Inferior parietal cortex (tissue), 1 donor: Measurements from ENCODE around the gene SFT2D1.
"Not testable (repeated sequence)": the region's sequence is repeated elsewhere in the genome, so short reads cannot be mapped to it uniquely, and the experiment has no call there.

Experiments used
- DNase-seq: peaks from one replicate; pipeline ENCODE4 v3.0.0-alpha.2; 2016; ENCODE audit errors: extremely low spot score

Gene SFT2D1

DNA sequence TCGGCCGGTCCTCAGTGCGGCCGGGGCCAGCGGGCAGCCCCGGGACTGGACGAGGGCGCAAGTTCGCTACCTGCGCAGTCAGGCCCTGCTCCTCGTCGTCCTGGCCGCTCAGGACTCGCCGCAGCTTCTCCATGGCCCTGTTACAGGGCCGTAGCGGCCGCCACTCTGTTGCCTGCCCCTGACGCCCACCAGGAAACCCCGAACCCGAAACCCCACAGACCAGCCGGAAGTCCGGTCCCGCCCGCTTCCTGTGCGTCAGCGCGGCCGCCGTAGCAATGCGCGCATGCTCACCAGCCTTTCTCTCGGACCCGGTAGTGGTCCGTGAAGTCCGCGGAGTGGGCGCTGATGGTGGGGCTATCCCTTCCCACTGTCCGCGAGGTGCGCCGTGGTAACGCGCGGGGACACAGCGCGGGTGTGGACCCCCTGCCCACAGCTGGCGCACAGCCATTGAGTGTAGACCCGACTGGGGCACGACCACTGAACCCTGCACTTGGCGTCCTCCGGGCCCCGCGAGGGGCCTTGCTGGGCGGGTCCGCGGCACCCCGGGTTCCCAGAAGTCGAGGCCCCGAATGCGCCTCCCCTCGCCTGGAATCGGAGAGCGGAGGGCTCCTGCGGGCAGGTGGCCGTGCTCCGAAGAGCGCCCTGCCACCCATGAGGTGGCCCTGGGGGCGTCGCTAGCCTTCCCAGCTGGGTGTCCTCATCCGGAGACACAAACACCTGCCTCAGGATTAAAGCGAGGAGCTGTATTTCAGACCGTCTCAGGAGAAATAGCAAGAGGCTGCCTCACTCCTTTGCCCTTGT is at the start of gene SFT2D1:
Gene SFT2D1 (minus strand): TSS at position 197 of the 801 bp plus-strand sequence. CDS start 64 bp downstream, at position 133.
- peak; percentile 78 for DNase-seq

DNA sequence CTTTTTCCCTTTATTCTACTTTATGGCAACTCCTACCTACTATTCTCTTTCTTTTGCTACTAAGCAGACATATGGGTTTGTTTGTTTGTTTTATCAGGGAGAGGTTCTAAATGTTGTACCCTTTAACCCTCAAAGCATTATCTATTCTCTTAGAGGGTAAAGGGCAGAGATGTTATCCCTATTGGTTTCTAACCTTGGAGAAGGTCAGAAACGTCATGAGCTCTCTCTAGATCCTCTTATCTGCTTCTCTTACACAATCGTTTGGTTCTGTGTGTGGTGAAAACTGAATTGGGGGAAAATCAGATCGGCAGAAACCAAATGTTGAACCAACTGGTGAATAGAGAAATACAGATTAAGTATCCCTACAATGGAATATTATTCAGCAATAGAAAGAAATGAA is 46.8 kb upstream of the SFT2D1 start:
- no peak for DNase-seq

DNA sequence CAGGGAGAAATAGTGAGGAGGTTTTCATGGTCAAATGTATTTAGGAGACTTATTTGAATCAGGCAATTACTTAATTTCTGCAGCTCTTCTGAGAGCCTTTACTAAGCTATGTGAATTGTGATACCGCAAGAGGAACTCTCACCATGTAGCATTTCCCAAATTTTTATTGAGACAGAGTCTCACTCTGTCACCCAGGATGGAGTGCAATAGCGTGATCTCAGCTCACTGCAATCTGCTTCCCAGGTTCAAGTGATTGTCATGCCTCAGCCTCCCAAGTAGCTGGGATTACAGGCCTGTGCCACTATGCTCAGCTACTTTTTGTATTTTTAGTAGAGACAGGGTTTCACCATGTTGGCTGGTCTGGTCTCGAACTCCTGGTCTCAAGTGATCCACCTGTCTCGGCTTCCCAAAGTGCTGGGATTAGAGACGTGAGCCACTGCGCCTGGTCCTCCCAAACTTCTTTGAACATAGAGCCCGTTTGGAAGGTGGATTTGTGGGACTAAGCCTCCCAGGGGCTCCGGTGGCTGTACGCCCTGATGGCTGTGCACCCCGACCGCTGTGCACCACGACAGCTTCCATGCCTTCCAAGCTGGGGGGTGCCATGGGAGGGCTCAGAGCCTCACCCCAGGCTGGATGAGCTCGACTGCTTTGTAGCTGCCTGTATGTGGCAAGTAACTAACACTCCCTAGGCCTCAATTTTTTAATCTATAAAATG is 46.1 kb upstream of the SFT2D1 start:
- DNase-seq, result no peak

- DNase-seq, result no peak
Measured at GRCh38 chr6:166387642-166388289, 45.4 kb upstream of the SFT2D1 start.

DNA sequence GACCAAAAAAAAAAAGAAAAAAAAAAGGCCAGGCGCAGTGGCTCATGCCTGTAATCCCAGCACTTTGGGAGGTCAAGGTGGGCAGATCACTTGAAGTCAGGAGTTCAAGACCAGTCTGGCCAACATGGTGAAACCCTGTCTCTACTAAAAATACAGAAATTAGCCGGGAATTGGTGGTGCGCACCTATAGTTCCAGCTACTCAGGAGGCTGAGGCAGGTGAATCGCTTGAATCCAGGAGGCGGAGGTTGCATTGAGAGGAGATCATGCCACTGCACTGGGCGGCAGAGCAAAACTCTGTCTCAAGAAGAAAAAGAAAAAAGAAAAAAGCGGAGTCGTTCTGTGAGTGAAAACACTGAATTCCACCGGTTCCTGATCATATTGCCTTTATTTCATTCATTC is 44.8 kb upstream of the SFT2D1 start:
- not testable (repeated sequence) for DNase-seq

DNA sequence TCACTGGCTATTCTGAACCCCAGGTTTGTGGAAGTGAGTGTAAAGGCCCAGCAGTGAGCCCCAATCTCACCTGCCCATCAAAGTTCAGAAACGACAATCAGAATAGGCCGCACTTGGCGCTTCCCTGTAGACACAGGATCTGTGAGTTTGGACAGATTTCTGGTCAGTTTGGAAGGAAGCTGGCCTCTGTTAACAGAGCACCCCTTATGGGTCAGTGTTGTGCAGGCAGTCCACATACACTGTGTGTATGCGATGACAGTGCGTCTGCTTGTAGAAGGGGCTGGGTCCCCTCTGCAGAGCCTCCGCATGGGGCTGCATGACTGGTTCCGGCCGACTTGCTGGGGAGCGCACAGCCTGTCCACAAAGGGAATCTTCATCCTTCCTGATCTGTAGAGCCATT is 43.8 kb upstream of the SFT2D1 start:
- no peak for DNase-seq

- DNase-seq, result not testable (repeated sequence)
Measured at GRCh38 chr6:166383802-166384363, 41.5 kb upstream of the SFT2D1 start.

DNA sequence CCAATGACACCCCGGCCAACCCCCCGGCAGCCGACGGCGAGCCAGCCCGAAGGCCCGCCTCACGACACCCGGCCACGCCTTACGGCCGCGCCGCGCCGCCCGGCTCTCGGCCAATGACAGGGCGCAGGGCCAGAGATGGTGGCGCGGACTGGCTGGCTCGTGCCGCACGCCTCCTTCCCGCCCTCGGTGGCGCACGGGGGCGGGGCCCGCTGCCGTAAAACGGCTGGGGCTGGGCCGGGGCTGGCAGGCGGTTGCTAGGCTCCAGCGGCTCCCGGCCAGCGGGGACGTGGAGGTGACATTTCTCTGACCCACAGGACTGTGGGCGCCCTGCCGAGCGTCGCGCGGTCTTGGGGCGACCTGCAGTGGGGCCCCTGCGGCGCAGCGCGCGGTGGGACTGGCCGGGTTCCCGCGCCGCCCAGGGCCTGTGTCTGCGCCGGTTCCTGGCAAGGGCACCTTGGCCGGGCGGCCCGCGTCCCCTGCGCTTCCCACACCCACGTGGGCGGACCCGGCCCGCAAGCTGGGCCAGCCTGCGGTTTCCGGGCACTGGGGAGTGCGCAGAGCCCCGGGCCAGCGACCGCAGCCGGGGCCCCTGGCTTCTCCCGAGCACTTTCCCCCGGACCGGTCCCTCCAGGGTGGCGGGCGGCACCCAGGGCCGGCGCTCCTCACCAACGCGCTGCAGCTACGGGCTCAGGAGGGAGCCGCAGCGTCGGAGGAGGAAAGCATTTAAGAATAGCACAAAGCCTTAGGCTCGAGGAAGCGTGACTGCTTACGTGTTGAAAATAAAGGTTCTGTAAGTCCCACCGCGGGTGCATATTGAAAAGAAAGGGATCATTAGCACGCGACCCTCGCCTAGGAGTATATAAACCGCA is 40.8 kb upstream of the SFT2D1 start, which contains the start of gene MPC1:
Gene MPC1 (minus strand): TSS at position 8 of the 869 bp plus-strand sequence. CDS start 64 bp downstream, outside the sequence.
- DNase-seq, result peak; percentile 94

GRCh38 chr6:166382500-166382932 is 40.2 kb upstream of the SFT2D1 start:
- no peak for DNase-seq

DNA sequence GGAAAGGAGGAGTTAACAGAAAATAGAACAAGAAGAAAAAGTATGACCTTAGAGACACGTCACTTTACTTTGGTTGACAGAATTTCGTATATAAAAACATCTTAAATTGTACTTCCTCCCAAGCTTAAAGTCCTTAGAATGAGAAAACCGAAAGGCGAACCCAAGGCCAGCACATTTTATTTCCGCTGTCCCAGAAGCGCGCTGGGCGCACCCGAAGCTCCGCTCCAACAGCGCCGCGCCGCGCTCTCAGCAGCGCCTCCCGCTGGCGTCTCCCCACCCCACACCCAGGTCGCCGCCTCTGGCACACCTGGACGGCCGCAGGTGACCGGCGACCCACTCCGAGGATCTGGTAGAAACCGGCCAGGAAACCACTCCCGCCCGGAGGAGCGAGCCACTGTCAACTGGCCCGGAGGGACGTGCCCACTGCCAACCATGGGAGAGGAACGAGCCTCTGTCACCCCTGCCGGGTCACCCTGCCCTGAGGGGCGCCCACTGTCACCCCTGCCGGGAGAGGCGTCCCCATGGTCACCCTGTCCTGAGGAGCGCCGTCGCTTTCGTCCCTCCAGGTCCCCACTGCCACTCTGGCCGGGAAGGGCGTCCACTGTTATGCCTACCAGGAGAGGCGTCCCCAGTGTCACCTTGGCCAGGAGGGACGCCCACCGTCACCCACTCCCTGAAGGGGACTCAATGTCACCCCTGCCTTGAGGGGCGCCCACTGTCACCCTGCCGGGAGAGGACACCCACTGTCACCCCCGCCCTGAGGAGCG is 39.6 kb upstream of the SFT2D1 start:
- DNase-seq, result peak; percentile 64

DNA sequence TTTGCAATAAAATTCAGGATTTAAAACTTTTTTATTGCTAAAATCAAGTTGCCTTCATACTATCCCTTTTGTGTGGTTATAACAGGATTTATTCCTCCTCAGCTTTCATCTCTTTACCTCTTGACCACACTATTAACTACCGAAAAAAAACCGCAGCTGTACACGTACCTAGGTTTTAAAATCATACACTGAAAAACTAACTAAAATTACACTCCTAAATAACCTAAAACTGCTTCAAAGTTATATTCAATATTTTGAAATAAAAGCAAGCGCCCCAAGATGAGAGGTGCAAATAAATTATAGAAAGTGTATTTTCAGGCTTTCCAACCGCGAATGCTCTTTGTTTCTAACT is 39.0 kb upstream of the SFT2D1 start:
- no peak for DNase-seq

DNA sequence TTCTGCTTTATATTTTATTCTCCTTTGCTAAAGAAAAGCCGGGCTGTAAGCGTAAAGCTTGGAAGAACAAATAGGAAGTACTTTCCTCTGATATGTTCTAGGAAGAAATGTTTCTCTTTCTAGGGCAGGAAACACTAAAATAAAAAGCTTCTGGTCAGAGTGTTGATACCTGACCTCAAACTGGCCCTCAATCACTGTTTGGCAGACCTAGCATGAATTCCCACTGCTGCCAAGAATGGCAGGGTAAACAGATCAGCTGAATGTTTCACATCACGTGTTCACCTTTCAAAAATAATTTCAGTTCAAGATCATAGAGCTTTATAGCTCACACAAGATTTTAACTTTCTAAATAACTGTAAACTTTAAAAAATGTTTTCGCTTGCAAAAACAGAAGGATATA is 37.5 kb upstream of the SFT2D1 start:
- no peak for DNase-seq

GRCh38 chr6:166379103-166379586 is 36.8 kb upstream of the SFT2D1 start:
- no peak for DNase-seq

DNA sequence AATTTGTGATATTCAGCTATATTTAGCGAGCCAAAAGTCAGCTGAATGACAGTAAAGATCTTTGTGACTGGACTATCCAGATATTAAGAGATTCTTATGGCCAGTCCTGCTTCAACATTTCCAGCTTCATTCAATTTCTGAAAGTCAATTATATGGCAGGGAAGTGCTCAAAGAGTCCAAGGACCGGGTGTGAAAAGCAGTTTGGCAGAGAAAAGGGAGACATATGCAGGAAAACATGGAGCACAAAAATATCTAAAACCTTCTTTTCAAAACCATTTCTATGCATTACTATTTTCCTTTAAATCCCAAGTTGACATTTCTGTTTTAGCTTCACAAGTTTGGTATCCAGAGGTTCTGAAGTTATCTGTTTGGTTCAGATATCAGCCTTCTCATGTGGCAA is 35.4 kb upstream of the SFT2D1 start:
- no peak for DNase-seq

- no peak for DNase-seq
Measured at GRCh38 chr6:166375013-166375412, 32.7 kb upstream of the SFT2D1 start.

DNA sequence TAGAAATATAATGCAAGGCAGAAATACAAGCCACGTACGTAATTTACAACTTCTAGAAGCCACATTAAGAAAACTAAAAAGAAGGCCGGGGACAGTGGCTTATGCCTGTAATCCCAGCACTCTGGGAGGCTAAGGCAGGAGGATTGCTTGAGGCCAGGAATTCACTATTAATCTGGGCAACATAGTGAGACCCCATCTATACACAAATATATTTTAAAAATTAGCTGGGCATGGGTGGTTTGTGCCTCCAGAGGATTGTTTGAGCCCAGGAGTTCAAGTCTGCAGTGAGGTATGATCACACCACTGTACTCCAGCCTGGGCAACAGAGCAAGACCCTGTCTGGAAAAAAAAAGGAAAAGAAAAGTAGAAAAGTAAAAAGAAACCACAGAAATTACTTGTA is 28.1 kb upstream of the SFT2D1 start:
- DNase-seq, result no peak

DNA sequence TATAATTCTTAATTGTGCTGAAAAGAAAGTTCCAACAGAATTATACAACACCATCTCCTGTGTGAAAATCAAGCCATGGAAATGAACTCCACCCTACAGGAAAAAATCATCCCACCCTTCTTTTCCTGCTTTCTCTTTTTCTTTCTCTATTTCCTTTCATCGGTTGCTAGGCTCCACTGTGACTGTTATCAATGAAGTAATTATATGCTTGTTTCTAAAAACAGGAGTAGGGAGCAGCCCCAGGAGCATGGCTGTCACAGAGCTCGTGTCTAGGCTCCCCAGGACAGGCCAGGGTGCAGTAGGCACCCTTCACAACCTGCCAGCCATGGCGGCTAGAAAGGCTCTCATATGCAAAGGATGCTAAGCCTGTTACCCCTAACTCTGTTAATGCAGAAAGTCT is 27.4 kb upstream of the SFT2D1 start:
- DNase-seq, result no peak

- DNase-seq, result no peak
Measured at GRCh38 chr6:166366921-166367320, 24.6 kb upstream of the SFT2D1 start.

DNA sequence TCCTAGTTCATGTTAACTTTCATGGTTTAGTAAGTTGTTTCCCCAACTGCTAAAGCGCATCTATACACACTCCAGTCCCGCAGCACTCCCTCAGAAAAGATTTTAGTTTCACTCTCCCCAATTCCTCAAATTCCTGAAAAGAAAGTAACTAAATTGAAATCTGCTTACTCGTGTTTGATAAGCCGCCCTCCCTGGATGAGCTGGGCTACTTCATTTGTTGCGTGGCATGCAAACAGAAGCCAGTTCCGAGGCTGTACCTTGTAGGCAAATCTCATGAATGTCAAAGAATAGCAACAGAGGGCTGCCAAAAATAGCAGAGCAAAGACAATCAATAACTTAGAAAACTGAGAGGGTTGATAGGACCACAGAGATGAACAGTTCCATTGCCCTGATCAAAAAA is 23.5 kb upstream of the SFT2D1 start:
- no peak for DNase-seq

DNA sequence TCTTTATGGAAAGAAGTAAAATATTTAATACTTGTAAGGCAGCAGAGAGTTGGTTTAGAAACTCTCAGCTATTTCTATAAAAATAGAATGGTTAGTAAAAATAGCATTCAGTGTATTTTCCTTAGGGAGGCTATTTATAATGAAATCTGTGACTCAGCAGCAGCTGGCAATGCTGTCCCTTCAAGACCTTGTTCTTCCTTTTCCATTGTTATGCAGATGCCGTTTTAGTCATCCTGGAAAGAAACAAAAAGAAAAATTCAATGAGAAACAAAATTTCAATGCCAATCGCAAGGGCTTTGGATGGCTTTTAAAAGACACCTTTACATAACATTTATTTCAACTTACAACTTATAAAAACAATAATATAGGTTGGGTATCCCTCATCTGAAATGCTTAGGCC is 22.9 kb upstream of the SFT2D1 start:
- DNase-seq, result peak; percentile 51
